ENCODE results near the gene ZNF827.

The ZNF827 gene

GRCh38 chr4:145934434-145935047, 4.1 kb downstream of the ZNF827 start:
- DNase-seq = no peak

GRCh38 chr4:145933134-145933533, 5.5 kb downstream of the ZNF827 start:
- no peak for DNase-seq

- DNase-seq = no peak
Observed at GRCh38 chr4:145931403-145931802, 7.2 kb downstream of the ZNF827 start.

- no peak for DNase-seq
Observed at GRCh38 chr4:145930592-145930991, 8.0 kb downstream of the ZNF827 start.

GRCh38 chr4:145929415-145930178, 9.0 kb downstream of the ZNF827 start:
- DNase-seq = no peak

GRCh38 chr4:145928748-145929147, 9.9 kb downstream of the ZNF827 start:
- DNase-seq = no peak

GRCh38 chr4:145927030-145927429, 11.6 kb downstream of the ZNF827 start:
- no peak for DNase-seq

- DNase-seq = no peak
Observed at GRCh38 chr4:145921231-145921630, 17.4 kb downstream of the ZNF827 start.

- no peak for DNase-seq
Observed at GRCh38 chr4:145920205-145920604, 18.4 kb downstream of the ZNF827 start.

- no peak for DNase-seq
Observed at GRCh38 chr4:145912376-145912775, 26.2 kb downstream of the ZNF827 start.

- DNase-seq = no peak
Observed at GRCh38 chr4:145909773-145910172, 28.9 kb downstream of the ZNF827 start.

GRCh38 chr4:145909281-145909715, 29.3 kb downstream of the ZNF827 start:
- no peak for DNase-seq

GRCh38 chr4:145907812-145908211, 30.8 kb downstream of the ZNF827 start:
- no peak for DNase-seq

- no peak for DNase-seq
Observed at GRCh38 chr4:145907390-145907789, 31.2 kb downstream of the ZNF827 start.

GRCh38 chr4:145904413-145905177, 34.0 kb downstream of the ZNF827 start:
- no peak for DNase-seq

GRCh38 chr4:145902522-145902921, 36.1 kb downstream of the ZNF827 start:
- no peak for DNase-seq

GRCh38 chr4:145899886-145900460, 38.6 kb downstream of the ZNF827 start:
- DNase-seq = no peak

GRCh38 chr4:145898926-145899531, 39.6 kb downstream of the ZNF827 start:
- no peak for DNase-seq

- no peak for DNase-seq
Observed at GRCh38 chr4:145898466-145898865, 40.2 kb downstream of the ZNF827 start.

GRCh38 chr4:145895056-145895455, 43.6 kb downstream of the ZNF827 start:
- DNase-seq = no peak

GRCh38 chr4:145891958-145892357, 46.7 kb downstream of the ZNF827 start:
- no peak for DNase-seq

- DNase-seq = no peak
Observed at GRCh38 chr4:145890689-145891088, 47.9 kb downstream of the ZNF827 start.

- DNase-seq = no peak
Observed at GRCh38 chr4:145888393-145888792, 50.2 kb downstream of the ZNF827 start.

All from CD4-positive, alpha-beta T cell treated with Interleukin-17A for 4 hours (primary cell).